IMR-90 (cell line): ENCODE results near the gene LCNL1. TPM values are rescaled to one million over a fixed set of nuclear protein-coding genes. Genes with fewer than 3 reads are reported as not detected.

Experiments used
- ATAC-seq: fragments of 200-7000 bp; cut with Tn5 transposase; 2 replicates; pipeline ENCODE4 v1.9.1; 2020; ENCODE audit warnings: low read depth, mild to moderate bottlenecking, moderate library complexity
- BruUV-seq: library from RNA; stranded (reverse); fragments of 400-500 nt; replicated peaks from 2 replicates; lab custom pipeline; 2021; lab: Mats Ljungman, UMichigan
- CTCF ChIA-PET: fragments of 300-600 bp; formaldehyde crosslinking; extraction: SDS; loops from one replicate; lab custom pipeline; 2021; ENCODE audit warnings: antibody characterized with exemption; lab: Yijun Ruan, JAX
- POLR2A ChIA-PET: fragments of 300-600 bp; sonication (Branson Sonifier 250); formaldehyde crosslinking; loops from one replicate; lab custom pipeline; 2022; ENCODE audit warnings: antibody characterized with exemption; ENCODE audit not compliant: unreplicated experiment; lab: Charles Lee
- DNase-seq: peaks from one replicate; pipeline ENCODE4 v3.0.0; 2013
- H2AFZ ChIP-seq: replicated peaks from 2 replicates; pipeline ENCODE3; 2013; ENCODE audit warnings: low read length, mild to moderate bottlenecking; ENCODE audit not compliant: poor library complexity
- H2AK5ac ChIP-seq: 2 replicates; pipeline ENCODE4 v1.6.1; 2013; ENCODE audit warnings: low read depth, low read length, inconsistent platforms
- H2AK9ac ChIP-seq: replicated peaks from 2 replicates; pipeline ENCODE3; 2013; ENCODE audit warnings: mild to moderate bottlenecking, low read depth, low read length, moderate library complexity; ENCODE audit not compliant: poor library complexity
- H2BK120ac ChIP-seq: 2 replicates; pipeline ENCODE4 v1.6.1; 2013; ENCODE audit warnings: low read depth, low read length, inconsistent platforms
- H2BK15ac ChIP-seq: 3 replicates; pipeline ENCODE4 v1.6.1; 2013; ENCODE audit warnings: low read depth, low read length, inconsistent platforms
- H2BK20ac ChIP-seq: 2 replicates; pipeline ENCODE4 v1.6.1; 2013; ENCODE audit warnings: low read depth, mild to moderate bottlenecking, inconsistent platforms, low read length, moderate library complexity
- H2BK5ac ChIP-seq: 2 replicates; pipeline ENCODE4 v1.6.1; 2013; ENCODE audit warnings: mild to moderate bottlenecking, low read depth, low read length, inconsistent platforms; ENCODE audit not compliant: poor library complexity, severe bottlenecking
- H3K14ac ChIP-seq: replicated peaks from 2 replicates; pipeline ENCODE4 v1.6.1; 2013; ENCODE audit warnings: low read depth, low read length, inconsistent platforms
- H3K18ac ChIP-seq: 2 replicates; pipeline ENCODE4 v1.6.1; 2013; ENCODE audit warnings: low read depth, low read length, control low read depth
- H3K23ac ChIP-seq: 2 replicates; pipeline ENCODE4 v1.6.1; 2013; ENCODE audit warnings: low read depth, low read length, inconsistent platforms
- H3K27ac ChIP-seq: 2 replicates; pipeline ENCODE4 v1.5.1; 2013; ENCODE audit warnings: mild to moderate bottlenecking, control low read depth, low read length; ENCODE audit not compliant: insufficient read depth
- H3K27me3 ChIP-seq: 2 replicates; pipeline ENCODE4 v1.6.1; 2013; ENCODE audit warnings: low read length; ENCODE audit not compliant: control insufficient read depth, insufficient read depth
- H3K36me3 ChIP-seq: 2 replicates; pipeline ENCODE4 v1.6.1; 2013; ENCODE audit warnings: low read length, mixed read lengths; ENCODE audit not compliant: control insufficient read depth, insufficient read depth
- H3K4ac ChIP-seq: 2 replicates; pipeline ENCODE4 v1.6.1; 2013; ENCODE audit warnings: low read depth, low read length, inconsistent platforms
- H3K4me1 ChIP-seq: 2 replicates; pipeline ENCODE4 v1.6.1; 2013; ENCODE audit warnings: low read length, mixed read lengths; ENCODE audit not compliant: control insufficient read depth, insufficient read depth
- H3K4me2 ChIP-seq: 2 replicates; pipeline ENCODE4 v1.6.1; 2013; ENCODE audit warnings: low read depth, mild to moderate bottlenecking, control low read depth, low read length, moderate library complexity
- H3K4me3 ChIP-seq: 2 replicates; pipeline ENCODE4 v1.5.1; 2013; ENCODE audit warnings: low read depth, mild to moderate bottlenecking, control low read depth, low read length, moderate library complexity; ENCODE audit not compliant: insufficient read depth
- H3K56ac ChIP-seq: 2 replicates; pipeline ENCODE4 v1.6.1; 2013; ENCODE audit warnings: low read length, inconsistent platforms; ENCODE audit not compliant: insufficient read depth; ENCODE audit errors: extremely low read depth
- H3K79me1 ChIP-seq, 2 experiments: 2 replicates each; pipeline ENCODE4 v1.6.1; 2013; ENCODE audit warnings: low read length in 2 of 2, inconsistent platforms in 1 of 2, low read depth in 1 of 2
- H3K9ac ChIP-seq: 2 replicates; pipeline ENCODE4 v1.6.1; 2013; ENCODE audit warnings: low read depth, low read length, control low read depth
- H3K9me1 ChIP-seq: 2 replicates; pipeline ENCODE4 v1.6.1; 2013; ENCODE audit warnings: low read length, inconsistent platforms; ENCODE audit not compliant: insufficient read depth
- H3K9me3 ChIP-seq: 2 replicates; pipeline ENCODE4 v1.6.1; 2013; ENCODE audit warnings: low read length; ENCODE audit not compliant: control insufficient read depth, insufficient read depth
- H4K20me1 ChIP-seq: 2 replicates; pipeline ENCODE4 v1.6.1; 2013; ENCODE audit warnings: low read length, inconsistent platforms; ENCODE audit not compliant: insufficient read depth
- H4K5ac ChIP-seq: 2 replicates; pipeline ENCODE4 v1.6.1; 2013; ENCODE audit warnings: mild to moderate bottlenecking, low read depth, low read length, control low read depth
- H4K8ac ChIP-seq, 2 experiments: 2 replicates each; pipeline ENCODE4 v1.6.1; 2013; ENCODE audit warnings: low read depth in 2 of 2, low read length in 2 of 2, control low read depth in 1 of 2, inconsistent platforms in 1 of 2
- H4K91ac ChIP-seq: 2 replicates; pipeline ENCODE4 v1.6.1; 2013; ENCODE audit warnings: low read depth, low read length, inconsistent platforms; ENCODE audit not compliant: insufficient read depth
- CEBPB ChIP-seq: IDR thresholded peaks from 2 replicates; pipeline ENCODE4 v1.6.1; 2012; ENCODE audit warnings: low read depth, low read length, improper control_type of control experiment
- CHD1 ChIP-seq: IDR thresholded peaks from 2 replicates; pipeline ENCODE4 v1.6.1; 2012; ENCODE audit warnings: low read depth, low read length, improper control_type of control experiment
- MAZ ChIP-seq: IDR thresholded peaks from 2 replicates; pipeline ENCODE4 v1.6.1; 2012; ENCODE audit warnings: low read depth, mild to moderate bottlenecking, low read length, improper control_type of control experiment, moderate library complexity, borderline replicate concordance
- MXI1 ChIP-seq: IDR thresholded peaks from 2 replicates; pipeline ENCODE4 v1.6.1; 2012; ENCODE audit warnings: low read depth, mild to moderate bottlenecking, low read length, moderate library complexity, borderline replicate concordance
- NFE2L2 ChIP-seq: fragments of 150-350 bp; IDR thresholded peaks from 2 replicates; pipeline ENCODE4 v1.6.1; 2016; ENCODE audit warnings: low read depth, mild to moderate bottlenecking, low read length
- POLR2A ChIP-seq: IDR thresholded peaks from 2 replicates; pipeline ENCODE4 v1.6.1; 2012; ENCODE audit warnings: mild to moderate bottlenecking, low read depth, low read length
- SMC3 ChIP-seq: fragments of 150-350 bp; IDR thresholded peaks from 2 replicates; pipeline ENCODE4 v1.6.1; 2016; ENCODE audit warnings: low read depth, mild to moderate bottlenecking, antibody characterized with exemption, low read length, moderate library complexity
- WGBS, 2 experiments: methylation state at CpG; one replicate each; pipeline versions ENCODE4 v1.1.5 to v1.1.7; 2013; ENCODE audit warnings: missing lambda C conversion rate in 2 of 2; ENCODE audit not compliant: insufficient read length in 1 of 2; ENCODE audit errors: extremely low coverage in 2 of 2; 5-methylcytosine and 5-hydroxymethylcytosine counted together
- dilution Hi-C: fragments of 300-500 bp; cut with HindIII; formaldehyde crosslinking; loops from one replicate; pipeline ENCODE4 v1.14.3; 2018; ENCODE audit warnings: low sequenced_read_pairs; ENCODE audit not compliant: unreplicated experiment
- in situ Hi-C: fragments of 300-500 bp; cut with MboI; formaldehyde crosslinking; loops from 3 replicates; pipeline ENCODE4 v1.14.3; 2019; ENCODE audit warnings: low sequenced_read_pairs, inconsistent platforms, mixed read lengths
- intact Hi-C: fragments of 100-400 bp; cut with micrococcal nuclease; formaldehyde crosslinking; loops from 2 replicates; pipeline ENCODE4 v1.10.0; 2022
- polyA plus RNA-seq, 3 experiments: library from polyadenylated mRNA; depleted of rRNA; stranded (reverse); fragments of >200 nt; gene quantifications; 2 replicates each; pipeline ENCODE4 v1.2.3, GENCODE V29; 2012; ENCODE audit warnings: low replicate concordance in 1 of 3
- total RNA-seq: library from RNA; depleted of rRNA; stranded (reverse); fragments of >200 nt; gene quantifications from 2 replicates; pipeline ENCODE4 v1.2.3, GENCODE V29; 2012
- TF ChIP-seq, protein P1 (sequence below): fragments of 150-350 bp; IDR thresholded peaks from 2 replicates; pipeline ENCODE4 v1.6.1; 2016; ENCODE audit warnings: low read depth, mild to moderate bottlenecking, low read length, moderate library complexity, borderline replicate concordance
- TF ChIP-seq, protein P2 (sequence below): conservative IDR thresholded peaks from 2 replicates; pipeline ENCODE4 v1.5.1; 2012; ENCODE audit warnings: mild to moderate bottlenecking, low read depth, low read length, improper control_type of control experiment

LCNL1 gene
- total and polyA plus RNA-seq, 2 of the 4 experiments (the other 2 are of a cell fraction) = 0.15 TPM; not detected in 1

DNA sequence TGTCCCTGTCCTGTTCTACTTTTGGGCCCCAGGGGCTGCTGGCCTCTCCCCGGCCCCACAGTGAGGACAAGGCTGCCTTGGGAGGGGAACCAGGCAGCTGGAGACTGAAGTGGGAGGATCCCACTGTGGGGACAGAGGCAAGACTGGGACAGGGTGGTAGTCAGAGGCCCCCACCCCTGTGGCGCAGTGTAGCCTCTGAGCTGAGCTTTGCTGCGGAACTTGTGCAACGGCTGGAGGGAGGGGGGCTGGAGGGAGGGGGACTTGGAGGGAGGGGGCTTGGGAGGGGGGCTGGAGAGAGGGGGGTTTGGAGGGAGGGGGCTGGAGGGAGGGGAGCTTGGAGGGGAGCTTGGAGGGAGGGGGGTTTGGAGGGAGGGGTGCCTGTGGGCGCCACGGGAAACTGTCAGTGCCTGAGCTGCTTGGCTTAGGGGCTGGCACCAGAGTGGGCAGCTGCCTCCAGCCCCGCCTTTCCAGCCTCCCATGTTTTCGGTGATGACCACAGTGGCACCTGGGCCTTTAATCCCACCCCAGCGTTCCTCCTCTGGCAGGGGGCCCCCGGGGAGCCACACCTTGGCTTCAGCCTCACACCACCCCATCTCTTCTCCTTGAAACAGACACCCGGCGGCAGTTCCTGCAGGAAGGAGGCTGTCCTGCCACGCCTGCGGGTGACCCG, 51.4 kb downstream of the LCNL1 start:
- CTCF ChIA-PET = interaction anchor here (0.6 to 3.1 kb wide), 6 partner anchors 12 to 247 kb away, joined by 3 to 27 read pairs (median 4); partner anchors contain the start of gene NPDC1

More for the DNA sequence above, 51.4 kb downstream of the LCNL1 start:
- Histone ChIP-seq H3K56ac (no peak overlapping the region), H2BK15ac (no peak overlapping the region), H3K4me3 (no peak overlapping the region), H3K4ac (no peak overlapping the region), H2BK20ac (no peak overlapping the region), H3K79me1 (no peaks in the 10 kb centered on the region), H3K27me3 (peaks cover 2% of the 10 kb centered on the region; the same call in 1 of the 2 replicates), H3K18ac (no peak overlapping the region), H2AK5ac (no peak overlapping the region), H2BK120ac (no peak overlapping the region), H3K23ac (no peak overlapping the region), H3K27ac (no peak overlapping the region), H4K91ac (no peak overlapping the region), H3K36me3 (peaks cover 5% of the 10 kb centered on the region), H2AK9ac (no peak overlapping the region), H2AFZ (no peak overlapping the region), H3K4me2 (no peak overlapping the region), H3K9me3 (no peaks in the 10 kb centered on the region), H4K8ac (no peak overlapping the region), H3K14ac (no peak overlapping the region), H4K5ac (no peak overlapping the region), H4K20me1 (no peaks in the 10 kb centered on the region; the same call in 1 of the 2 replicates), H3K4me1 (no peaks in the 10 kb centered on the region), H3K9me1 (no peaks in the 10 kb centered on the region), H3K9ac (no peak overlapping the region), H2BK5ac (no peak overlapping the region)
- DNase-seq (no peak), ATAC-seq (no peak)
- WGBS, 2 experiments = 72% methylated on average over 8 of the region's 15 CpGs; no CpG with 5 or more reads in 1 of the 2 experiments
- no TSS peak for BruUV-seq
- TF ChIP-seq POLR2A = no peak
- no peak for TF ChIP-seq CHD1
- TF ChIP-seq SMC3 = no peak
- no peak for TF ChIP-seq CEBPB
- TF ChIP-seq MAZ = no peak
- TF ChIP-seq, protein P1, sequence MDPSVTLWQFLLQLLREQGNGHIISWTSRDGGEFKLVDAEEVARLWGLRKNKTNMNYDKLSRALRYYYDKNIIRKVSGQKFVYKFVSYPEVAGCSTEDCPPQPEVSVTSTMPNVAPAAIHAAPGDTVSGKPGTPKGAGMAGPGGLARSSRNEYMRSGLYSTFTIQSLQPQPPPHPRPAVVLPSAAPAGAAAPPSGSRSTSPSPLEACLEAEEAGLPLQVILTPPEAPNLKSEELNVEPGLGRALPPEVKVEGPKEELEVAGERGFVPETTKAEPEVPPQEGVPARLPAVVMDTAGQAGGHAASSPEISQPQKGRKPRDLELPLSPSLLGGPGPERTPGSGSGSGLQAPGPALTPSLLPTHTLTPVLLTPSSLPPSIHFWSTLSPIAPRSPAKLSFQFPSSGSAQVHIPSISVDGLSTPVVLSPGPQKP = no peak
- no peak for TF ChIP-seq MXI1
- TF ChIP-seq, protein P2, sequence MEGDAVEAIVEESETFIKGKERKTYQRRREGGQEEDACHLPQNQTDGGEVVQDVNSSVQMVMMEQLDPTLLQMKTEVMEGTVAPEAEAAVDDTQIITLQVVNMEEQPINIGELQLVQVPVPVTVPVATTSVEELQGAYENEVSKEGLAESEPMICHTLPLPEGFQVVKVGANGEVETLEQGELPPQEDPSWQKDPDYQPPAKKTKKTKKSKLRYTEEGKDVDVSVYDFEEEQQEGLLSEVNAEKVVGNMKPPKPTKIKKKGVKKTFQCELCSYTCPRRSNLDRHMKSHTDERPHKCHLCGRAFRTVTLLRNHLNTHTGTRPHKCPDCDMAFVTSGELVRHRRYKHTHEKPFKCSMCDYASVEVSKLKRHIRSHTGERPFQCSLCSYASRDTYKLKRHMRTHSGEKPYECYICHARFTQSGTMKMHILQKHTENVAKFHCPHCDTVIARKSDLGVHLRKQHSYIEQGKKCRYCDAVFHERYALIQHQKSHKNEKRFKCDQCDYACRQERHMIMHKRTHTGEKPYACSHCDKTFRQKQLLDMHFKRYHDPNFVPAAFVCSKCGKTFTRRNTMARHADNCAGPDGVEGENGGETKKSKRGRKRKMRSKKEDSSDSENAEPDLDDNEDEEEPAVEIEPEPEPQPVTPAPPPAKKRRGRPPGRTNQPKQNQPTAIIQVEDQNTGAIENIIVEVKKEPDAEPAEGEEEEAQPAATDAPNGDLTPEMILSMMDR = no peak
- TF ChIP-seq NFE2L2 = no peak
- dilution Hi-C loops = no loop called here
- in situ Hi-C loops = loop anchor here (10.0 kb wide), 1 partner anchor 249 kb away; no protein-coding TSS in a partner anchor
- POLR2A ChIA-PET = no interaction called here
- intact Hi-C loops = no loop called here
